Eye (tissue), 1 donor: Measurements from ENCODE around the gene GATA6.
"Not testable (repeated sequence)": the region's sequence is repeated elsewhere in the genome, so short reads cannot be mapped to it uniquely, and the experiment has no call there.

Experiments
- DNase-seq: peaks from one replicate; pipeline ENCODE4 v3.0.0-alpha.2; 2015

Gene GATA6

DNA sequence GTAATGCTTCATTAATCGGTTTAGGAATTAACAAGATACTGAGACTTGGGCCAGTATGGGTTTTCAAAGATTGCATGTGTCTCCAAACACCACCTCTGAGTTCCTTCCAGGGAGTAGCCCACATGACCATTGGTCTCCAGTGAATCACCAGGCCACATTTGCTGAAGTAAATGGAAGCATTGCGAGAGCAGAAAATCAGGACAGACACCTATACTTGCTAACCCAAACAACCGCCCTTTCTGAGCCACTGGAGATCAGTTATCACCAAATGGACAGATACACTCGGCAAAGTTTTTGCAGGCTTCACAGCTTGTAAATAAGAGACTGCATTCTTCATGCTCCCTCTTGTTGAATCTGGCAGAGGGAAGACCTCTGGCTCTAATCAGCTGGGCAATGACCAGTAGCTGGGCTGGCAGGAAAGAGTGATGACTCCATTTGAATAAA, 40.9 kb downstream of the GATA6 start:
- no peak for DNase-seq

- no peak for DNase-seq
Measured at GRCh38 chr18:22211657-22212056, 42.3 kb downstream of the GATA6 start.

GRCh38 chr18:22213333-22213973, 44.1 kb downstream of the GATA6 start:
- no peak for DNase-seq

DNA sequence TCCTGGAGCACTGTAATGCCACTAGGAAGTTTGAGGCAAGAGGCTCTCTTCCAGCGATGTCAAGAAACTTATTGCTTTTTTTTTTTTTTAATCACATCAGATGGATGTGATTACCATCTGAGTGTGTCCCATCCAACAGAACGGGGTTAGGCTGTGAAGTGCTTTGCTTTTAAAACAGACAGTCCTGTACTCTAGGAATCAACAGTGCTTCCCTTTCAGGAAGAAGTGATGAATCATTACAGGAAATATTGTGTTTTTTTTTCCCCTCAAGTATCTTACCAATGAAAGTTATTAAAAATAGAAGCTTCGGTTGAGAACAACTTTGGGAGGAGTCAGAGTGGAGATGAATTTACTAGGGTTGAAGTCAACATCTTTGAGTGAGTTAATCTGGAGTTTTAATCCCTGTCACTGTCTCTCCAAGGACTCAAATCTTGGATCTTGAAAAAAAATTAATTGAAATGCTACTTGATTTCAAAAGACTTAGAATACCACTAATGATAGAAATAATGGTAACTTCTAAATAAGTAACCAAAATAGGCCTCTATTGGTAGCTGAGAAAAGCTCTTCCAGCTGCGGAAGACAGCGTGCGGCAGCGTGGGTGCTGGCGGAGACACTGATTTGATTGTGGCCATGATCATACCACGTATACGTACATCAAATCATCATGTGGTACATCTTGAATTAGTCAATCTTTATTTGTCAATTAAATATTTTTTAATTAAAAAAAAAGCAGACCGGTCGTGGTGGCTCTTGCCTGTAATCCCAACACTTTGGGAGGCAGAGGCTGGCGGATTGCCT, 45.5 kb downstream of the GATA6 start:
- DNase-seq = no peak

DNA sequence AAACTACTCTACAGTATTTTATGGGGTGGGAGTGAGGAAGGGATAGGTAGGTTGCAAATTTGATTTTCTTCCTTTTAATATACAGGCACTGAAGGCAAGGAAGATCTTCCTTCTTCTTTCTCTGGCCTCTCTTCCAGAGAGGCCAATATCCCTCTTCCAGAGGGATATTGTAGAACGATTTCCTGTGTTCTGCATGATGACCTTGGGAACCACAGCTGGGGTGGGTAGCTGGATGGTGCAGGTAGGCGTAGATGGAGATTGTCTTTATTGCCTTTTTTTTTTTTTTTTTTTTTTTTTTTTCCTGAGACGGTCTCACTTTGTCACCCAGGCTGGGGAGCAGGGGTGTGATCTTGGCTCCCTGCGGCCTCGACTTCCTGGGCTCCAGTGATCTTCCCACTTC, 49.4 kb downstream of the GATA6 start:
- no peak for DNase-seq

GRCh38 chr18:22219568-22220355, 50.4 kb downstream of the GATA6 start:
- no peak for DNase-seq

- DNase-seq = not testable (repeated sequence)
Measured at GRCh38 chr18:22220585-22220984, 51.2 kb downstream of the GATA6 start.

GRCh38 chr18:22221350-22221749, 52.0 kb downstream of the GATA6 start:
- DNase-seq = no peak

DNA sequence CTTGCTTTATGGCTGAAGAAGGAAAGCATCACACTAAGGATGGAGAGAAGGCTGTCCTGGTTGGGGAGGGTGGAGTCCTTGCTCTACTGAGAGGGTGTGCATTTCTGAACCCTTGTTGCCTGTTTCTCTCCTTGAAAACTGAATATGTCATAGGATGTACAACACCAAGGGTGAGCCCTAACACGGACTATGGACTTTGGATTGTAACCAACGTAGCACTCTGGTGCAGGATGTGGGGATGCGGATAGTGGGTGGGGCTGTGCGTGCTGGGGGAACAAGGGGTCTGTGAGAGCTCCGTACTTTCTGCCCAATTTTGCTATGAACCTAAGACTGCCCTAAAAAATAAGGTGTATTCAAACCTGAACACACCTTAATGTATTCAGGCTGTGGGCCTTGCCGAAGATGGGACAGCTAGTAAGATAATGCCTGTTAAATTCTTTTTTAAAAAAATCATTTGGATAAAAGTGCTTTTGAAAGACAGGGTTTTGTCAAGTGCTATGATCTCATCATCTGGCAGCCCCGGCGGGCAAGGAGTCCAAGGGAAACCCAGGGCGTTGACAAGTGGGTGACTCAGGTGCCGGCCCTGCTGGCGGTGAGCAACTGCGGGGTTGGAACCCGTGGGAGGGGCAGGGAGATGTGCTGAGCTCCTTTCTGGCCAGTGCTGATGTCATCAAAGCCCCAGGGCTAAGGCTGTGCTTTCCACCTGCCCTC, 54.0 kb downstream of the GATA6 start:
- peak; percentile 19 for DNase-seq

DNA sequence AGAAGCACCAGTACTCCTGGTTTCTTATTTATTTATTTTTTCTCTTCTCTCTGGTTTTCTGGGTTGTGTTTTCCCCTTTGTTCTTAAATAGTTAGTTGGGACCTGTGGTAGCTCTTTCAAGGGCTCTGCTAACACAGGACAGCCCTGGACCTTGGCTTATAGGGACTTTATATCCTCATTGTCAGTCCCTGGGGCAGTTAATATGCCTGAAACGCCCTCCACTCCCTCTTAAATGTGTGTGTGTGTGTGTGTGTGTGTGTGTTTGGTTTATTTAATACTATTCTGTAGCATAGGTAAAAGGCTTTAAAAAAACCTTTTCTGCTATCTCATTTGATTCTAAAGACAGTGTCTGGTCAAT, 54.6 kb downstream of the GATA6 start:
- no peak for DNase-seq

GRCh38 chr18:22224339-22224738, 55.0 kb downstream of the GATA6 start:
- no peak for DNase-seq

GRCh38 chr18:22226801-22227200, 57.4 kb downstream of the GATA6 start:
- no peak for DNase-seq

GRCh38 chr18:22228976-22229375, 59.6 kb downstream of the GATA6 start:
- no peak for DNase-seq

- no peak for DNase-seq
Measured at GRCh38 chr18:22229456-22230124, 60.2 kb downstream of the GATA6 start.

DNA sequence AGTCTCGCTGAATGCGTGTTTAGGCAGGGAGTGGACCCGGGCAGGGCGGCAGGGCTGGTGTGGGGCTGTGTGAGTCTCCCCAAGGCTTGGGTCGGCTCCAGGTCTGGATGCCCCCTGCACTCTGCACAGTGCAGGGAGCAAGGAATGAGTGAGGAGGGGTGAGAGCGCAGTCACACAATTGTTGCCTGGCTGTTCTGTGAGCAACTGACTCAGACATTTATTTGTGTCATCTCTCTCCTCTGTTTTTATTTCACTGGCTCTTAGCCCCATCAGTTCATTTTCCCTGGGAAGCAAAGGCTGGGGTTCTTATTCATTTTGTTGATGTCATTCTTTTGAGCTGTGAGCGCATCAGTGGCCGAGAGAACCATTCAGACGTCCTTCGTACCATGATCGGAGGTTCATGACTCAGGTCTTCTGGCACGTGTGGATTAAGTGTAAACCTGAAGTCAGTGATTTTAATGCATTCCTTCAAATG, 61.1 kb downstream of the GATA6 start:
- no peak for DNase-seq

GRCh38 chr18:22233266-22233665, 63.9 kb downstream of the GATA6 start:
- DNase-seq = no peak

GRCh38 chr18:22238036-22238435, 68.6 kb downstream of the GATA6 start:
- DNase-seq = no peak

GRCh38 chr18:22238681-22239080, 69.3 kb downstream of the GATA6 start:
- DNase-seq = no peak

- no peak for DNase-seq
Measured at GRCh38 chr18:22241921-22242361, 72.6 kb downstream of the GATA6 start.

- no peak for DNase-seq
Measured at GRCh38 chr18:22243513-22243912, 74.1 kb downstream of the GATA6 start.

- no peak for DNase-seq
Measured at GRCh38 chr18:22250026-22250425, 80.6 kb downstream of the GATA6 start.

DNA sequence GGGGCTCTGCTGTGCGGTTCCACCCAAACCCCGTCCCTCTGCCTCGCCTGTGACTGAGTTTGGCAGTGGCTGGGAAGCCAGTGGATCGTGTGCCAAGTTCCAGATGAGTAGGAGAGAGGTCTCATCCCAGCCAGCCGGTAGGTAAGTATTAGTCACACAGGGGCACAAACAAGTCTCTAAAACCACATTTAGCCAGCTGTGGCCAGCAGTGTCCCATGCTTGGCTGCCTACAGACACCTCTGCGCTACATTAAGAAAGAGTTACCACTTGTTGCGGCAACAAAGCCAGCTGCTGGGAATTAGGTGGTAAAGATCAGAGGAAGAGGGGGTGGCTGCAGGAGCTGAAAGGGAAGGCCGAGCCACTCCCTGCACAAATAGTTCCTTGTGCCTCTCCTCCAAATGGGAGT, 81.2 kb downstream of the GATA6 start:
- DNase-seq = no peak
